EL (cell line): ENCODE measurements around the gene TULP3.
"Not testable (repeated sequence)": the region's sequence is repeated elsewhere in the genome, so short reads cannot be mapped to it uniquely, and the experiment has no call there.

Source experiments
- DNase-seq: peaks from one replicate; pipeline ENCODE4 v3.0.0-alpha.2; 2016

TULP3 gene, protein sequence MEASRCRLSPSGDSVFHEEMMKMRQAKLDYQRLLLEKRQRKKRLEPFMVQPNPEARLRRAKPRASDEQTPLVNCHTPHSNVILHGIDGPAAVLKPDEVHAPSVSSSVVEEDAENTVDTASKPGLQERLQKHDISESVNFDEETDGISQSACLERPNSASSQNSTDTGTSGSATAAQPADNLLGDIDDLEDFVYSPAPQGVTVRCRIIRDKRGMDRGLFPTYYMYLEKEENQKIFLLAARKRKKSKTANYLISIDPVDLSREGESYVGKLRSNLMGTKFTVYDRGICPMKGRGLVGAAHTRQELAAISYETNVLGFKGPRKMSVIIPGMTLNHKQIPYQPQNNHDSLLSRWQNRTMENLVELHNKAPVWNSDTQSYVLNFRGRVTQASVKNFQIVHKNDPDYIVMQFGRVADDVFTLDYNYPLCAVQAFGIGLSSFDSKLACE

DNA sequence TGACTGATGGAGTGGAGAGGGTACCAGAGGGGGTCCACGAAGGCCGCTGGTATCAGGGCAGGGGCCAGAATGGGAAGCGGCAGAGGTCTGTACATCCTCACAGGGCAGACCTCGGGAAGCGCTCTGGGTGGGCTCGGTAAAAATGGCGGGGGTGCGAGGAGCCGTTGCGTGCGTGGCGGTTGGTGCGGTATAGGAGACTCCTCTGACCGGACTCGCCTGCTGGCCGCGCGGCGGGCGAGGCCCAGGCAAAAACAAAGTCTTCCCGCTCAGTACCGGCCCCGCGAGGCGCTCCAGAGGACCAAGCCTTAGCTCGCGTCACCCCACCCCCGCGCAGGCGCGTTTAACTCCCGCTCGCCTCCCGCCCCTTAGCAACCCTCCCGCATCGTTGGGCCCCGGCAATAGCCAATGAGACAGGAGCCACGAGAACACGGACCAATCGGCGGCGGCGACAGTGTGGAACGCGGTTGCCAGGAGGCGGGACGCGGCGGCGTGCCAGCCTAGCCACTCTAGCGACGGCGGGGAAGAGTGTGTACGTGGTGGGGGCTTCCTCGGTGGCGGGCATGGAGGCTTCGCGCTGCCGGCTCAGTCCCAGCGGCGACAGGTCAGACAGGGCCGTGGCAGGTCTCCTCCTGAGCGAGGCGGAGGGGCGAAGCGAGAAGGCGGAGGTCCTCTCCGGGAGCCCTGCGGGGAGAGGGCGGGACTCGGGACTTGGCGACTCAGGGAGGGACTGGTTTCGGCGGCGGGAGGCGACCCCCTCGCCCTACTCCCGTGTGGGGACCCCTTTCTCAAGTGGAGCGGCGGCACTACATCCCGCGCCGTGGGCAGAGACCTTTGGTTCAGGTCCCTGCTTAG lies at the start of gene TULP3:
Gene TULP3 (plus strand): TSS at position 504 of the 852 bp plus-strand sequence. CDS start 57 bp downstream, at position 561.
- peak; percentile 98 for DNase-seq

DNA sequence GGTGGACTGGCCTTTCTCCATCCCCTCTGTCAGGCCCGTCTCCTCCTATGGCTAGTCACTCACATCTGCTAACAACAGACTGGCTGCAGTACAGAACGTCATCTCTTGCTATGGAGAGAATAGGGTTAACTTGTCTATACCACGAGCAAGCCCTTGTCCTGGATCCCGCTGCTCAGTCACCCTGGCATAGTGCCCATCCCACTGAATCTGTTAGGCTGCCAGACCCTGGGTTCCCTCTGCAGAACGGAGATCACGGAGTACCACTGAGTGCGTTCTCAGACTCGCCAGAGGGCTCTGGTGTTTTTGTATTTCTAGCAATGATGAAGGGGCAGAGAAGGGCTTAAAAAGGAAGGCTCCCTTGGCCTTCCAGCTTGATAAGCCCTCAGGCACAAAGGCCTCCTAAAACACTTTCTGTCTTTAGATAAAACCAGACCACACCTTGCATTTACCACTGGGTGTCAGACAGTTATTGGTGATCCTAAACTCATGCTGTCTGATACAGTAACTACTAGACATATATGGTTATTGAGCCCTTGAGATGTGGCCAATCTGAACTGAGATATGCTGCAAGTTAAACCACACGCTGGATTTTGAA lies 49.5 kb upstream of the TULP3 start:
- no peak for DNase-seq

DNA sequence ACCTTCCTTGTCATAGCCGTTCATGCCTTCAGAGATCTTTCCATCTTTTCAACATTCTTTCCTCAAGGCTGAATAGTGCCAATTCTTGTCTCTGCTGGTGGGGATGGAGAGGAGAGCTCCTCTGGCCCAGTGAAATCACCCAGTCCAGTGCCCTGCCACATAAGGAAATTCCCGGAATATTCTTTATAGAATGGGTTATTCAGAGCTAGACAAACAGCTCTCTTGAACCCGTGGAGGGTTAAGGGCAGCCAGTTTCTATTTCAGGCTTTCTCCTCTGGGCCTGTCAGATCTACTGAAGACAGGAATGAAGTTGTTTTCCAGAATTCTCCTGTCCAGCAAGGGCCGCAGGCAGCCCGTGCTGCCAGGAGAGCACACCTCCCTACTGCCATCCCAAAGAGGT lies 47.7 kb upstream of the TULP3 start:
- DNase-seq = no peak

DNA sequence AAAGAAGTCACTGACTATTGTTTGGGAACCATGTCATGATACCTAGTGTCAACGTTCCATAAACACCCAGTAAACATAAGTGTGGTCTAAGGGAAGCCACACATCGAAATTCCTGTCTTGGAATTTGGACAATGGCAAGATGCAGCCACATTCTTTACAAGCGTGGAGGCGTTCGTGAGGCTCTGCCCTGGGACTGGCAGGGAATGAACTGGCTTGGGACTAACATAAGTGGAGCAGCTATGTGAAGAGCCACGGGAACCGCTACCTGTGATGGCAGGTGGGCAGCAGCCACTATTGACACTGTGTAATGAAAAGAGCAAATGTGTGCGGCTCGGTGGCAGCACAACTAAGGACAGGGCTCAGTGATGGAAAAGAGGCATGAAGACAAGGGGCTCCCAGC lies 45.9 kb upstream of the TULP3 start:
- DNase-seq = peak; percentile 29

DNA sequence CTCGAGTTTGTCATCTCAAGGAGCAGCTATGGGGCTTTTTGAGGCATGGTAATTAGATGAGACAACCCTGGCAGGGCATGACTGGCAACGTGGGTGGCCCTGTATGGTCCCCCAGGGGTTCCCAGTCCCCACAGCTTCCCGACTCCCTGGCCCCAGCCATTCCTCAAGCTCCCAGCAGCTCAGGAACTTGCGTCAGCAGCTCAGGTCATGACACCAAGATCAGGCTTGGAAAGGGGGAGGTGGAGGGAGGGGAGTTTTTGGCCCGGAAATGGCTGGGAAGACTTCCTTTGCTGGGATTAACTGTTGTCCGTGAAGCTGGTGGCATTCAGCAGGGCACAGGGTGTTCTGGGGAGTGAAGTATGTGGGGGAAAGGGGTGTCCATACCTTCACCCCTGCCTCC lies 45.4 kb upstream of the TULP3 start:
- DNase-seq = peak; percentile 79

DNA sequence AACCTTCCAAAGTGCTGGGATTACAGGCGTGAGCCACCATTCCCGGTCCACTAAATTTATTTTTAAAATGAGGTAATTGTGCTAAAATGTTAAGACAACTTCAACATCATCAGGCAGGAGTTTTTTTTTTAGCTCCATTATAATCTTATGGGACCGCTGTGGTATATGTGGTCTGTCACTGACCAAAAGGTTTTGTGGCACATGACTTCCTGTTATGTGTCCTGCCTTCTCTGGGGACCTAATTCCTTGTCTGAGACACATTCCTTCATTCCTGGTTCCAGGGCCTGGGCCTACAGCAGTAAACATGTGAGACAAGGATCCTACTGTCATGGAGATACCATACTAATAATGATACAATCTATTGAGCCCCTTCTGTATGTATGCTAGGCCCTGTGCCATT lies 38.8 kb upstream of the TULP3 start:
- no peak for DNase-seq

DNA sequence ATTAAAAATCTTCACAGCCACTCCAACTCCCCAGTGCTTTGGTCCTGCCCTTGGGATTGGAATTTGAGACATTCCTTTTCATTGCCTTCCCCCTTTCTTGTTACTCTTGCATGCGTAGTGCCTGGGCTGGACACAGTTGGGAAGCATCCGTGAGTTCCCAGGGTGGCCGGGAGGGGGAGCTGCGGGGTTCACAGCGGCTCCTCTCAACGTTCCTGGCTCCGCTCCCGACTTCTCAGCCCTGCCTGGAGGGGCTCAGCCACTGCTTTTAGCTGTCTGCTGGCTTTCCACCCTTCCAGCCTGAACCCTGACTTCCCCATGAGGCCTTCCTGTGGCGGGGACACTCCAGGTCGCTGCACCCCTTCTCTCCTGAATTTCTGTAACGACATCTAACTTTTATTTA lies 37.1 kb upstream of the TULP3 start:
- DNase-seq = peak; percentile 82

DNA sequence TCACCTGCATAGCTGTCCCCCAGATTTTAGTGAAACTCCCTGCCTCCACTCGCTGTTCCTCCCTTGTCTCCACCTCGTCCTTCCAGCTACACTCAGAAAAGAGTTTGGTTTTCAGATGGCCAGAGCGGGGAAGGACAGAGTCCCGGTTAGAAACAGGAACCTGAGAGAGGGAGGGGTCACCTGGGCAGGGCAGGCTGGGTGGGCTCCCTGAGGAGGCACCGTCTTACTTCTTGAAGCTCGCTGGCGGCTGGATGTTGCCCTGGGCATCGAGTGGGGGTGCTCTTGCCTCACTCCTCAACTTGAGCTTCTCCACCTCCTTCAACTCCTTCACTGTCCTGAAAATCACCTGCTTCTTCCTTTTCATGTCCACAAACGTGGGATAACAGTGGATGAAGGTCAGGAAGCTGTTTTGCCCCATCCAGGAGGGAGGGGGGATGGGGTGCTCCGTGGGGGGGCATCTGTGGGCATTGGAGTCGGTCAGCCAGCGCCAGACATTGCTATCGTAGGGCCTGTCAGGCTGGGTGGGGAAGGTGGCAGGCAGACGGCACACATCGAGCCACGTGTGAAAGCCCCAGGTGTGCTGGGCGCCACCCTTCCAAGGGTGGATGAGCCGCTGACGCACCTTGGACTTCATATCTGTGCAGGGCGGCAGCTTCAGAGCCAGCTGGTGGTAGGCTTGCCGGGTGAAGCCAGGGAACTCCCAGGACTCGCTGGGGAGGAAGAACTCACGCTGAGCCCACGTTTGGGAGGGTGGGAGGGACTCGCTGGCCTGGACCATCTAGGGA lies 35.8 kb upstream of the TULP3 start:
- no peak for DNase-seq

DNA sequence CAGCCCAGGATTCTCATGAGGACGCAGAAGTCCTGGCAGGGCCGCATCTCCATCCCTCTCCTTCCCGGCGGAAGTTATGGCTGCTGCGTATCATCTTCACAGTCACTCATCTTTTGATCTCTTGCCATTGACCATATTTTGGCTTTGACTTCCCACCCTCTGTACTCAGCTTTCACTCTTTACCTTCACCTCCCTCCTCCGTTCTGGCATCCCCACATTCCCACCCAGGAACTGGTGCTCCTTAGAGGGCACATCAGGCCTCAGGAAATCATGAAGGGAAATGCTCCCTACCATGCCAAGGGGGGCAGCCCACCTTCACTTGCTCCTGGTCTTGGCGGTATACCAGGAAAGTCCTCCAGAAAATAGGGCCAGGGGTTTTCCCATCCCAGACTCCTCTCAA lies 35.1 kb upstream of the TULP3 start:
- DNase-seq = no peak

DNA sequence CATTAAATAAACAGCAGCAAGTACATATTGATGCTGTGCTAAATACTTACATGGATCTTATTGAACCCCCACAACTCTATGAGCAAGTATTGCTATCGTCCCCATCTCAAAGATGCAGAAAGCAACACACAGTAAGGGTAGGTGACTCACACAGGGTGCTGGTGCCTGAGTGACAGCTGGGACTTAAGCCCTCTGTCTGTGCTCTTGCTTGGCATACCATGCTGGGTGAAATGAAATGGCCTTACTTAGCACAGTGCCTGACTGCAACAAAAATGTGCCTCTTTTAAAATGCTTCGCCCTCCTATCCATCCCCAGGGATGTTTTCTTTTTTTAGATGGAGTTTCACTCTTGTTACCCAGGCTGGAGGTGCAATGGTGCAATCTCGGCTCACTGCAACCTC lies 34.6 kb upstream of the TULP3 start:
- no peak for DNase-seq

DNA sequence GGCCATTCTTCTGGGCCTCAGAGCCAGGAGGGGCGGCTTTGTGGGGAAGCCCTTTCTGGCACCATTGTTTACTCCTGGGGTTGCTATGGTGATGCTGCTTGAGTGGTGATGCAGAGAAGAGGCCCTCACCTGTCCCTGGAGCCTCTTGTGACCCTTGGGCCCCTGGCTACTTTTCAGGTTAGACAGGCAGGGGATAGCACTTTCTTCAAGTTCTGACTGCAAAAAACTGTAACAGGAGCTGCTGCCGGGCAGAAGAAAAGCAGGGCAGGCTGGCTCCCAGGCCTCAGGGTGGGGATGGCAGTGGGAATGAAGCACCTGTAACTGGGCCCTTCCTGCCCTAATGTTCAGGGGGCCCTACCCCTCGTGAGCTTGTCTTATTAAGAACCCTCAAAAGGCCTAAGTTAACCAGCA lies 33.7 kb upstream of the TULP3 start, which contains the start of gene TEX52:
Gene TEX52 (minus strand): TSS at position 19 of the 411 bp plus-strand sequence. CDS start 13 bp downstream, at position 6.
- DNase-seq = no peak

DNA sequence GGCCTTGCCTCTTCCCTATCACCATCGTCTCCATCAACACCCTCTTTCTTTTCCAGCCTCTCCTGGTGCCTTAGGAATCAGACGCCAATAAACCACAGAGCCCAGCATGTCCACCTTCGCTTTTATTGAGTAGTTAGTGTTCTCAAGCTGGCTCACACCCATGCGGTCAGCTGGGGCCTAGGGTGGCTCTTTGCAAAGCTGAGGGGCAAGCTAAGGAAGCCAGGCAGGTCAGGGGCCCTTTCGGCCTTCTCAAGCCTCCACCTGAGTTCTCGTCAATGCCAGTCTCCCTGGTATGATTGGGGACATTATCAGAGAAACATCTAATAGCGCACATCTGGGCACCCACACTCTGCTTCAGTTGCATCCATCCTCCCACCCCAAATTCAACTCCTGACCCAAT lies 33.1 kb upstream of the TULP3 start:
- DNase-seq = no peak

DNA sequence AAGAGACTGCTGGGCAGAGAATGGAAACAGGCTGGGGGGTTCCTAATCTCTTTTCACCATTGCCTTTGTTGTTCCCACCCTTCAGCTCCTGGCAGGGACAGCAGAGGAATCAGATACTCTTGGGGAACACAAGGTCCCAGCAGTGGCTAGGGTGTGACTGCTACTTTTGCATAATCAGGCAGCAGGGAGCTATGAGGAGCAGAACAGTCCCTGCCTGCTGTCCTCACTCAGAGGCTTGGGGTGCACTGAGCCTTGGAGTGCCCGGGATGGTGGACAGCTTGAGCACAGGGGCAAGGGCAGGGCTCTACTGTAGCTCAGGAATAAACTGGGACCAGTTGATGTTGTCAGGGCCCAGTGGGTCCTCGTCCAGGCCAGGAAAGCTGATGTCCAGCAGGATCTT lies 32.4 kb upstream of the TULP3 start:
- no peak for DNase-seq

DNA sequence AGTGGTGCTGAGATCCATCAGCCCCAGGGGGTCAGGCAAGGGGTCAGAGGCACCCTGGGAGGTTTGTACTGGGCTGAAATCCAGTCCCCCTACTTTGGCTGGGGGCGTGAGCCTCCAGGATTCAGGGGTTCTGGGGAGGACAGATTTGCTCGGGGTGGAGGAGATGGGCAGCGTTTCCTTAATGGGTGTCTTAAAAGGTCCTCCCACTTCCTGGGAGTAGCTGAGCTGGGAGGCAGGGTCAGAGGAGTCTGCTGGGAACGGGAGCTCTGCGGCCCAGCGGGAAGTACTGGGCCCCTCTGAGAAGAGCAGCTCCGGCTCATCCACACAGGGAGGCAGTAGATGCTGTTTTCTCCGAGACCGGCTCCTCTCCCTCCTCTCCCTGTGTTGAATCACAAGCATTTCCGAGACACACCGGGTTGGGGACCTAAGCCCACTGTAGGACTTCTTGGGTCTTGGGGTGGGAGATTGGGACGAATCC lies 31.7 kb upstream of the TULP3 start:
- no peak for DNase-seq

DNA sequence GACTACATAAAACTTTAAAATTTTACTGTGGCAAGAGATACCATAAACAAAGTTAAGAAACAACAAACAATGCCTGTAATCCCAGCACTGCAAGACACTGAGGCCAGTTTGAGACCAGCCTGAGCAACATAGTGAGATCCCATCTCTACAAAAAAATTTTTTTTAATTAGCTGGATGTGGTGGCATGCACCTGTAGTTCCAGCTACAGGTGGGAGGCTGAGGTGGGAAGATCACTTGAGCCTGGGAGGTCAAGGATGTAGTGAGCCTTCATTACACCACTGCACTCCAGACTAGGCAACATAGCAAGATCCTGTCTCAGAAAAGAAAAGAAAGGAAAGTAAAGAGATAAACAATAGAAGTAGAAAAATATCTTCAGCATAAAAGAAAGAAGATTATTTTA lies 30.5 kb upstream of the TULP3 start:
- no peak for DNase-seq

DNA sequence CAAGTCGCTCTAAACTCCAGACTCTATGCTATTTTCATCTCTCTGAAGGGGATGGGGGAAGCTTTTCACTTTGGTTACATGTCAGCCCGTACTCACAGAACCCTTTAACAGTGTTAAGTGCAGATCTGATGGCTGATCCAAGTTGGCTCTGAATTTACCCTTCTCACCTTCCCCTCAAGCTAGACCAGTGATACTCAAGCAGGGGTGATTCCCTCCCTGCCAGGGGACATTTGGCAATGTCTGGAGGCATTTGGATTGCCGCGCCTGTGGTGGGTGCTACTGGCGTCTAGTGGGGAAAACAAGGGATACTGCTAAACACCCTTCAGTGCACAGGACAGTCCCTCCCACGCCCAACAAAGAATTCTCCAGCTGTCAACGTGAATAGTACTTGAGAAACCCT lies 27.8 kb upstream of the TULP3 start:
- DNase-seq = no peak

DNA sequence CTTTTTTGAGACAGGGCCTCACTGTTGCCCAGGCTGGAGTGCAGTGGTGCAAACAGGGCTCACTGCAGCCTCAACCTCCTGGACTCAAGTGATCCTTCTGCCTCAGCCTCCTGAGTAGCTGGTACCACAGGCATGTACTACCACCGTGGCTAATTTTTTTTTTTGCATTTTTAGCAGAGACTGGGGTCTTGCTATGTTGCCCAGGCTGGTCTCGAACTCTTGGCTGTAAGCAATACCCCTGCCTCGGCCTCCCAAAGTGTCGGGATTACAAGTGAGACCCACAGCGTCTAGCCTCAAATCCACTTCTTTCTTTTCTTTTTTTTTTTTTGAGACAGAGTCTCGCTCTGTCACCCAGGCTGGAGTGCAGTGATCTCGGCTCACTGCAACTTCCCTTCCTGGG lies 27.3 kb upstream of the TULP3 start:
- DNase-seq = not testable (repeated sequence)

DNA sequence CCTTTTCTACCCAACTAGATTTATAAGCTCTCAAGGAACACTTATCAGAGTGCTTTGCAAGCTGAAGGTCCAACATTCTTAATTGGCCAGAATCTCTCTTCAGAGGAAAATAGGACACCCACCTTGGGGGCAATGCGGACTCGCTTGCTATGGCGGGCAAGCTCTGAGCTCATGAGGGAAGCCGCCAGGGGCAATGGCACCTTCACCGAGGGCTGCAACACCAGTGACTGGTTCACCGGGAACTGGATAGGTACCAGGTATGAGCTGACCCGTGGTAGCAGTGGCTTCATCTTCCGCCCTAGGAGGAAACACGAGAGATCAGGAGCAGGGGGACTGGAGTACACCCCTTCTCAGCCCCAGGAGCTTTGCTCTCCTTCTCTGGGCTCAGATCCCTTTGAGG lies 26.5 kb upstream of the TULP3 start:
- no peak for DNase-seq

DNA sequence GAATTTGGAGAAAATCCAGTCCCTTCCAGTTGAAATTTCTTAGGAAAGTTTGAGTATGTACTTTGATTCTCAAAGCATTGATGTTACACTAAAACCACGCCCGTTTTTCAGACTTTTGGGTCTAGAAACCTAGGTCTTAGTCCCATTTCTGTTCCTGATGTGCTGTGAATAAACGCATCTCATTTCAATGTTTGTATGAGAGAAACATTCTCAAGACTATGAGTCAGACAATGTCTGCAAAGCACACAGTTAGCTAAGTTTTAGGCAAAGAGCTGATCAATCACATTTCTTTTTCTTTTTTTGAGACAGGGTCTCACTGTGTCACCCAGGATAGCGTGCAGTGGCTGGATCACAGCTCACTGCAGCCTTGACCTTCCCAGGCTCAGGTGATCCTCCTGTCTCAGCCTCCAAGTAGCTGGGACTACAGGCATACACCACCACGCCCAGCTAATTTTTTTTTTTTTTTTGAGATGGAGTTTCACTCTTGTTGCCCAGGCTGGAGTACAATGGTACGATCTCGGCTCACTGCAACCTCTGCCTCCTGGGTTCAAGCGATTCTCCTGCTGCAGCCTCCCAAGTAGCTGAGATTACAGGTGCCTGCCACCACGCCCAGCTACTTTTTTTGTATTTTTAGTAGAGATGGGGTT lies 21.6 kb upstream of the TULP3 start:
- DNase-seq = peak; percentile 43

DNA sequence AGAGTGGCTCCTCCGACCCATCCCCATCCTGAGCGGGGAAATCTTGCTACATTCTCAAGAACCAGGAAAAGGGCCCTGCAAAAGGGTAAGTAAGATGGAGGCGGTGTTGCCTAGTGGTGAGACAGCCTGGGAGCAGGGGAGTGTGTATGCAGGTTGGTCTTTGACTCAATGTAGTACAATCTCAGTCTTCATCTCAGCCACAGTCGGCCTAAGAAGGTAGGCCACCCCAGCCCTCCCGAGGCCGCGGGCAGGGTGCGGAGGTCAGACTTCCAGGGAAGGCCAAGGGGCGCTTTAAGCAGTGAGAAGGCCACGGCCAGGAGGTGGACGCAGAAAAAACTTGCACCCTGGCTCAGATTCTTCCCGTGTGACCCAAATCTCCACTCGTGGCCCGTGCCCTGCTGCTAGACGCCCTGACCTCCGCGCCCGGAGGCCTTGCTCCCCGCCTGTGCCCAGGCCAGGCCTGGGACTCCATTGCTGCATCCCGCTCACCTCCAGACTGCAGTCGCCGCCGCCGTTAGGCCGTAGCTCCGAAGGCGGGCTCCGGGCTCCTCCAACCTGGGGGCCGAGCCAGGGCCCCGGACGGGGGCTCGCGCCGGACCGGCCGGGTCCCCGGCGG lies 14.2 kb upstream of the TULP3 start:
- peak; percentile 37 for DNase-seq
